GM21528 (cell line): ENCODE data around the gene PMPCA.
"Not testable (repeated sequence)": the region's sequence is repeated elsewhere in the genome, so short reads cannot be mapped to it uniquely, and the experiment has no call there.

Experiments used
- ATAC-seq: cut with Tn5 transposase; IDR thresholded peaks from one replicate; pipeline ENCODE4 v1.9.1; 2021; ENCODE audit warnings: mild to moderate bottlenecking, moderate library complexity; ENCODE audit not compliant: unreplicated experiment, low FRiP score

PMPCA gene

DNA sequence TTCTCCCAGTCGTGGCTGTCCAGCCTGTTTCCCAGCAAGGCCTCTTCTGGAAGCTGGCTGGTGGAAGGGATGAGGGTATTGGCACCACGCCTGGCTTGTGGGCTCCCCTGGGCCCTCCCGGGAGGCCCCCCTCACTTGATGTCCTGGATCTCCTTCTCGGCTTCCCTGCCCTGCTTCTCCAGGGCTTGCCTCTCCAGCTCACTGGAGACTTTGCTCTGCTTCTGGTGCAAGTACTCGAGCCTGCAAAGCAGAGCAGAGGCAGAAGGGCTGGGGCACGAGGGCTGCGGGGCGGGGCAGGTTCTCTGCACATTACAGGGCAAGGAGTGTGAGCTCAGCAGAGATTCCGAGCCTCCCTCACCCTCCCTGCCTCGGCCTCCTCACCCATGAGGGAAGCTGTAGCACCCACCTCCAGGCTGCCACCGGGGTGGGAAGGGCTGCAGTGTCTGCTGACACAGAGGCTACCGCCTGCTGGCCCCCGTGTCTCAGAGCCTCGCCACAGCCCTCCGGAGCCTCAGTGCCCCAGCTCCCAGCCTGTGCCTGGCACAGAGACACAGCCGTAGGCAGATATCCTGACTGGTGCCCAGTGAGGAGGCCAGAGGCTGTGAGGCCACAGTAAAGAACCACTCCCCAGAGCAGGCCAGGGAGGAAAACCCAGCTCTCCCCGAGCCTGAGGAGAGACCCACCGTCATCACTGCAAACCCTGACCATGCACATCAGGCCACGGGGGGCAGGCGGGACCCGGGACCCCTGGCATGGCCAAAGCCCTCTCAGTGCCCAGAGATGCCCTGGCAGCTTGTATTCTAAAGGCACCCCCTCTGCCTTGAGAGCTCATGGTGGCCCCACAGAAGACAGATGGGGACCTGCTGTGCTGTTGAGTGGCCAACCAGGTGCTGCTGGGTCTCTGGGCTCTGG lies 17.7 kb upstream of the PMPCA start:
- ATAC-seq: no peak

DNA sequence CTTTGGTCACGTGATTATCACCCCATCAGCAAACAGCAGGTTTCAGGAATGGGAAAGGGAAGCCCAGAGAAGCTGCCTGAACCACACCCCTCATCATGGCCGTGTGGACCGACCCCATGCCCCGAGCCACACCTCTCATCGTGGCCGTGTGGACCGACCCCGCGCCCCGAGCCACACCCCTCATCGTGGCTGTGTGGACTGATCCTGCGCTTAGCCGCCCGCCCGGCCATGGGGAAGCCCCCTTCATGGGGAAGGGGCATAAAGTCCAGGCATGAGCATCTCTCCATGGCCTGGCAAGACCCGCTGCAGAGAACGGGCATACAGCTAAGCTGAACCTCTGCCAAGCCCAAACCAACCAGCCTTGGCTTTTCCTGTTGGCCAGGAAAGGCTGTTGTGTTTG lies 16.9 kb upstream of the PMPCA start:
- no peak for ATAC-seq

DNA sequence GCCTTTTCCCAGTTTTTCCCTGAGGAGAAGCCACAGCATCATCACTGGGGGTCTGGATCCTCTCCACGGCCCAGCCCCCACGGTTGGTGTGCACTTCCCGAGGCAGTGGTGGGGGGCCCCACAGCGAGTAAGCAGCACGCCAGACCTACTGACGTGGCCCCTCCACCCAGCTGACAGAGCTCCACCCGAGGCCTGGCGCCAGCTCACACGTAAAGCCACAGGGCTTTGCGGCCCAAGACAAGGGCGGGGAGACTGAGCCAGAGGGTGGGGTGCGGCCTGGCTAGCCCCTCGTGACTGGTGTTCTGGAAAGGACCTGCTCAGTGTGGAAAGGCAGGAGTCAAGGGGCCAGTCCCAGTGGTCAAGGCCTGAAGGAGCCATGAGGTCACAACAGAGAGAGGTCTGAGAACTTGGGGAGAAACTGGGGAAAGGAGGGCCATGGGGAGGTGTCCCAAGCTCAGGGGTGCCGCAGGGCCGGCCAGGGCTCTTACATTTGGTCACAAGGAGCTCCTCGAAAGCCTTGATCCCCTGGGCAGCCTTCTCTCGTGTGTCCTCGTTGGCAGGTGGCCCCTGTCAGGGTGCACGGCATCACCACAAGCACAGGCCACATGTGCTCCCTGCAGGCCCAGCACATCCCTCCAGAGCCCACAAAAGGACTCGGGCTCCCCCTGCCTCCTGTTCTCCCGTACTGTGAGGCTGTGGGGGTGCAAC lies 16.0 kb upstream of the PMPCA start:
- no peak for ATAC-seq

DNA sequence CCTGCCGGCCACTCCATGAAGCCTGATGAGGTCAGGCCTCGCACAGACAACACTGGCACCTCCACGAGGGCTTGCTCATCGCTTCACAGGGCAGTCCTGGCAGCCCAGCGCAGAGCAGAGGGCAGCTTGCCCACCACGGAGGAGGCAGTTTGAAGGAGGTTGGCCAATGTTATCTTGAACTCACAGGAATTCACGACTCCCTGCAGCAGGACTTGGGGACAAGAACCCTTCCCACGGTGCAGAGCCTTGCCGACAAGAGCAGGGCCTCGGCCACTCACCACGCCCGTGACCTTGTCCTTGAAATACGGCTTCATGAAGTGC lies 15.5 kb upstream of the PMPCA start:
- ATAC-seq: no peak

- ATAC-seq: no peak
These were observed 14.9 kb upstream of the PMPCA start for GRCh38 chr9:136395345-136396218.

DNA sequence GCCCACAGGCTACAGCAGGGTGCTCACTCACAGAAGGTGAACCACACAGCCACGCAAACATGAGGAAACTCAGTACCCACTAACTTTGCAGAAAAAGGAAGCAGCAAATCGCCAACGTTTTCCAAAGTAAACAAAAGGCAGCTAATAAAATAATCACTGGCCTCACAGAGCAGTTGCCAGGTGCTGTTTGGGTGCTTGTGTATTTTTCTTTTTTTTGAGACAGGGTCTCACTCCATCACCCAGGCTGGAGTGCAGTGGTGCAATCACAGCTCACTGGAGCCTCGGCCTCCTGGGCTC lies 14.3 kb upstream of the PMPCA start:
- ATAC-seq: no peak

DNA sequence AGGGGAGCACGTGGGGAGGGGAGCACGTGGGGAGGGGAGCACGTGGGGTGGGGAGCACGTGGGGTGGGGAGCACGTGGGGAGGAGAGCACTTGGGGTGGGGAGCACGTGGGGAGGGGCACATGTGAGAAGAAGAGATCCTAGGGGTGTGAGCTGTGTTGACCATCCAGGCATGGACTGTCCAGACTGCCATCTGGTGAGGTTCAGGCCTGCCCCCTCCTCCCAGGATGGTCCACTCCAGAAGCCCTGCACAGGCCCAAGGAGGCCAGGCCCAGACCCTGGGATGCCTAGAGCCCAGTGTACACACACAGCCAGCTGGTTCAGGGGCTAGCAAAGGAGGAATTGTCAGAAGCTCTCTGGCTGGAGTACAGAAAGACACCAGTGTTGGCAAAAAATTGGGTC lies 12.8 kb upstream of the PMPCA start:
- no peak for ATAC-seq

GRCh38 chr9:136398286-136398685 lies 12.2 kb upstream of the PMPCA start:
- ATAC-seq: no peak

DNA sequence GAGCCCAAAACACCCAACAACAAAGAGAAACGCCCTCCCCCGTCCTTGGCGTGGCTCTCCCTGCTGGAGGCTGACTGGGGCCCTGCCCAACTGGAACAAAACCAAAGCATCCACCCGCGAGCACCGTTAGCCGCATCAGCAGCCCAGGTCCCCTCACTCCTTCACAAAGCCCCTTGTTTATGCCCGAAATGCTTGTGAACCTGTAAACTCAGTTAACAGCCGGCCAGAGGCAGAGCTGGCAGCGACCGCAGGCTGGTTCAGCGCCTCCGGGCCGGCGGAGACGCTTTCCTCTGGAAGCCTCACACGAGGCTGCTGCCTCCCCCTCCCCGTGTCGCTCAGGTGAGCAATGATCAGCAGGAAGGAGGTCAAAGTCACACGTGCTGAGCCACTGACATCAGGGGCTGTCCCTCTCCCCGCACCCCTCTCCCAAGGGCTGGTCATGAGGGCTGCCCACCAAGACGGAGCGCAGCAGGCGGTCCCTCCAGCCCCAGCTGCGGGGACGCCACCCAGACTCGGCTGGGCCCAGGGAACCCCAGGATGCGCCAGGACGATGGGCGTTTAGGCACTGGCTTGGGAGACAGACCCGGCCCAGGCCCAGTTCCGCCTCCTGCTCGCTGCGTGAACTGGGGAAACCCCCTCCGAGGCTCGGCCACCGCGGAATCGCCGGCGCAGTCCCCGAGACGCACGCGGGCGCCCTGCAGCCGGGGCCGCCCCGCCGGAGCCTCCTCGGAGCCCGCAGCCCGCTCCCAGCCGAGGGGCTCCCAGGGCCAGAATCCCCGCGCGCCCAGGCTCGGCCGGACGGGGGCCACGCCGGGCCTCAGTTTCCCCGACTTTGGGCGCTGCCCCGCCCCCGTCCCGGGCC lies 11.1 kb upstream of the PMPCA start:
- ATAC-seq: peak; percentile 18

GRCh38 chr9:136400038-136400834 lies 10.2 kb upstream of the PMPCA start, which contains the start of gene SNAPC4:
Gene SNAPC4 (minus strand): TSS chr9:136400170. CDS start chr9:136398428, 1,742 bp downstream.
- ATAC-seq: peak; percentile 58

GRCh38 chr9:136401173-136401922 lies 9.1 kb upstream of the PMPCA start:
- no peak for ATAC-seq

DNA sequence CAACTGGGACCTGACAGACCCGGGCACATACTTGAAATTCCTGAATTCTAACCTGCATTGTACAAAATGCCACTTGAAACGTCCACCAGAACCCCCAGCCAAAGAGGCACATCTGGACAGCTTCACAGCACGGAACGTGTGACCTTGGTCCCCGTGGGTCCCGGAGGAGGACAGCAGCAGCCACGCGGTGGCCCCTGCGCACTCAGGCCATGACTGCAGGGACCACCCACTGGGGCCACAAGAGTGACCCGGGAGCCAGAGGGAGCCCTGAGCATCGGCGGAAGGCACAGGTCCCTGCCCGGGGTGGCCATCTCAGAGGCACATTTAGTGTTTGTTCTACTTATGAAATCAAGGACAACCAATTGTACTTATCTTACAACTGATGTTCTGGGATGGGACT lies 8.4 kb upstream of the PMPCA start:
- no peak for ATAC-seq

GRCh38 chr9:136403538-136403914 lies 6.9 kb upstream of the PMPCA start:
- ATAC-seq: no peak

DNA sequence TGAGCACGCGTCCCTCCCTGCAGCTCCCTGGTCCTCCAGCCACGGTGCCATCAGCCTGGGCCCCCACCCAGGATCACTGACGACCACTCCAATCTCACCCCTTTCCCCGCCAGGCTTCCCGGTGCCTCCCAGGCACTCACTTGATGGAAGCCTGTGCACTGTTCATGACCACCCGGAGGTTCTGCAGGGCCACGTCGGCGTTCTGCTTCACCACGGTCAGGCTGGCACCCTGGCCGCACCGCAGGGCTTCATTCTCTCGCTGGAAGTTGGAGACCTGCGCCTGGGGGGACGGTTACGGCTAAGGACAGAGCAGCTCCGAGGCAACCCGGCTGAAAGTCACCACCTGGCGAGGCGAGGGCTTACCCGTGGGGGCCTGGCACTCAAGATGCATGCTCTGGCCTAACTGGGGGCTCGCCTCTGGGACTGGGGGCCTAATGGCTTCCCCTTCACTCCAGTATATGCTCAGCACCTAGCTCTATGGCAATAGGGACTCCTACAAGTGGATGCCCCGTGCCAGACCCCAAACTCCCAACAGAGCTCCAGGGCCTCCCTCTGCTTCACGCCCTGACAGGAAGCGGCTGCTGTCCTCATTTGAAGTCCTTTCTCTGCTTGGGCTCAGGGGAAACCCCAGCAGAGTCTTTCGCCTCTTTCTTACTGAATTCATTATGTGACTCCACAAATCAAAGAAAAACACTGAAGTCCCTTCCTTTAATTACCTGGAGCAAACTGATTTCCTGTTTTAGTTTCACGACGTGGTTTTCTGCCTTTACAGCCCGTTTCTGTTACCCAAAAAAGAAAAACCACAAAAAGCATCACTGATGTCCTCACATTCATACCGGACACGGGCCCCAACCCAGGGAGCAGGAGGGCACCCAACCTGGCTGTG lies 6.3 kb upstream of the PMPCA start:
- no peak for ATAC-seq

DNA sequence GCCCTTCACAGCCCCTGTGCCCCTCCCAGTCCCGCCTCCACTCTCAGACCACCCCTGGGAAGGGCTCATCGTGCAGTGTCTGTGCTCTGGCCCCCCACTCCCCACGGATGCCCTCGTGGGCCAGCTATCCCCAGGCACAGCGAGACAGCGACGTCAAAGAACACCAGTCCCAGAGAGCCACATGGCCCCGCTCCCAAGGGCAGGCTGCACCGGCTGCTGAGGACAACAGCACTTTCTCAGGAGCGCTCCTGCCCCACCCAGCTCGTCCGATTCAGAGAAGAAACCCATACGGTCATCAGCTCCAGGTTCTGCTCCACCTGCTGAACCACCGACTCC lies 5.7 kb upstream of the PMPCA start:
- ATAC-seq: no peak

DNA sequence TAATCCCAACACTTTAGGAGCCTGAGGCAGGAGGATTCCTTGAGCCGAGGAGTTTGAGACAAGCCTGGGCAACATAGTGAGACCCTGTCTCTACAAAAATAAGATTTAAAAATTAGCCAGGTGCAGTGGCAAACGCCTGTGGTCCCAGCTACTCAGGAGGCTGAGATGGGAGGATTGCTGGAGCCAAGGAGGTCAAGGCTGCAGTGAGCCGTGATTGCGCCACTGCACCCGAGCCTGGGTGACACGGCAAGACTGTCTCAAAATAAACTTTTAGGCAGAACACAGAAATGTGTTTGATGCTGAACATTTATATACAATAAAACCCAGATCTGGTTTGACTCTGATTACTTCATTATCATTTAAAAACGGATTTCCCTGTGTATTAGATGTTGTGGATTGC lies 5.0 kb upstream of the PMPCA start:
- ATAC-seq: no peak

- ATAC-seq: not testable (repeated sequence)
These were observed 4.6 kb upstream of the PMPCA start for GRCh38 chr9:136405904-136406303.

DNA sequence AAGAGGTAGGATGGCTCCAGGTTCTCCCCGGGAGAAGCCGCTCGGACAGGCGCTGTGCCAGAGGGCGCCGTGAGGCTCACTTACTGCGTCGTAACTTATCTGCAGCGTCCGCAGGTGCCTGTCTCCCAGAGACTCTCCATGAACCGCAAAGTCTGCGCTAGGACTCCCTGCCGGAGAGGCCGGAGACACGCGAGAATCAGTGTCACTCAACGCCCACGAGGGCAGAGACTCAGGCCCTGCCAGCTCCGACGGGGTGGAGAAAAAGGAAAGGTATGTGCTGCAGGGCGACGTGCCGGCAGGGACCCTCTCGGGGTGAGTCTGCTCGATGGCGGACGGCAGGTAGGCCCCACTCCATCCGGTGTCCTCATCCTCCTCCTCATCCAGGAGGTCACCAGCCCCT lies 3.4 kb upstream of the PMPCA start:
- not testable (repeated sequence) for ATAC-seq
